ENCODE data around the gene CAPN5. TPM values are rescaled to one million over a fixed set of nuclear protein-coding genes. Genes with fewer than 3 reads are reported as not detected.

Gene CAPN5
- polyA plus RNA-seq, 1 experiment: 18.4 TPM

DNA sequence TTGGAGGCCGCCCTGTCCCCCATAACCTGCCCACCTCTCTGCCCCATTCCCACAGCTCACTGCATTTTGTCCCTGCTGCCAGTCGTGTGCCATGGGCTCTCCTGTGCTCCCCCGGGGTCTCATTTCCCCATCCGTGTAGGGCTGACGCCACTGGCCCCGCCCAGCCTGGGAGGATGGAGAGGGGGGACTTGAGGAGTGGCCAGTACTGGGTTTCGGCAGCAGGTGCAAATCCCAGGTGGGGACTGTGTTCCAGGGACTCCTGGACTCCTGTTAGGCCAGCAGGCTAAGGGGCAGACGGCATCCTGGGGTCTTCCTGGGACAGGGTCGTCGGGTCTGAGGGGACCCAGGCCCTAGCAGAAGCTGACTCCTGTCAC, 60.1 kb downstream of the CAPN5 start:
- CTCF ChIA-PET: interaction anchor here (0.6 to 9.7 kb wide), 61 partner anchors 10 to 1437 kb away, joined by 3 to 167 read pairs (median 5); partner anchors contain the start of genes B3GNT6 and CAPN5
- POLR2A ChIA-PET: no interaction called here
- peak overlapping the region; percentile 37 for H3K4me3 ChIP-seq (ENCODE audit: low read depth, low read length)
- peaks cover 8% of the 10 kb centered on the region for H3K36me3 ChIP-seq (ENCODE audit: control insufficient read depth, insufficient read depth, low read length)
- no peaks in the 10 kb centered on the region for H3K27me3 ChIP-seq (ENCODE audit: control insufficient read depth, insufficient read depth, low read length)
- DNase-seq (ENCODE audit: low read depth): no peak
- TF ChIP-seq, protein P1, sequence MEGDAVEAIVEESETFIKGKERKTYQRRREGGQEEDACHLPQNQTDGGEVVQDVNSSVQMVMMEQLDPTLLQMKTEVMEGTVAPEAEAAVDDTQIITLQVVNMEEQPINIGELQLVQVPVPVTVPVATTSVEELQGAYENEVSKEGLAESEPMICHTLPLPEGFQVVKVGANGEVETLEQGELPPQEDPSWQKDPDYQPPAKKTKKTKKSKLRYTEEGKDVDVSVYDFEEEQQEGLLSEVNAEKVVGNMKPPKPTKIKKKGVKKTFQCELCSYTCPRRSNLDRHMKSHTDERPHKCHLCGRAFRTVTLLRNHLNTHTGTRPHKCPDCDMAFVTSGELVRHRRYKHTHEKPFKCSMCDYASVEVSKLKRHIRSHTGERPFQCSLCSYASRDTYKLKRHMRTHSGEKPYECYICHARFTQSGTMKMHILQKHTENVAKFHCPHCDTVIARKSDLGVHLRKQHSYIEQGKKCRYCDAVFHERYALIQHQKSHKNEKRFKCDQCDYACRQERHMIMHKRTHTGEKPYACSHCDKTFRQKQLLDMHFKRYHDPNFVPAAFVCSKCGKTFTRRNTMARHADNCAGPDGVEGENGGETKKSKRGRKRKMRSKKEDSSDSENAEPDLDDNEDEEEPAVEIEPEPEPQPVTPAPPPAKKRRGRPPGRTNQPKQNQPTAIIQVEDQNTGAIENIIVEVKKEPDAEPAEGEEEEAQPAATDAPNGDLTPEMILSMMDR (IDR thresholded peaks at IDR 0.05; ENCODE audit: insufficient read depth, low read depth, low read length): no peak

DNA sequence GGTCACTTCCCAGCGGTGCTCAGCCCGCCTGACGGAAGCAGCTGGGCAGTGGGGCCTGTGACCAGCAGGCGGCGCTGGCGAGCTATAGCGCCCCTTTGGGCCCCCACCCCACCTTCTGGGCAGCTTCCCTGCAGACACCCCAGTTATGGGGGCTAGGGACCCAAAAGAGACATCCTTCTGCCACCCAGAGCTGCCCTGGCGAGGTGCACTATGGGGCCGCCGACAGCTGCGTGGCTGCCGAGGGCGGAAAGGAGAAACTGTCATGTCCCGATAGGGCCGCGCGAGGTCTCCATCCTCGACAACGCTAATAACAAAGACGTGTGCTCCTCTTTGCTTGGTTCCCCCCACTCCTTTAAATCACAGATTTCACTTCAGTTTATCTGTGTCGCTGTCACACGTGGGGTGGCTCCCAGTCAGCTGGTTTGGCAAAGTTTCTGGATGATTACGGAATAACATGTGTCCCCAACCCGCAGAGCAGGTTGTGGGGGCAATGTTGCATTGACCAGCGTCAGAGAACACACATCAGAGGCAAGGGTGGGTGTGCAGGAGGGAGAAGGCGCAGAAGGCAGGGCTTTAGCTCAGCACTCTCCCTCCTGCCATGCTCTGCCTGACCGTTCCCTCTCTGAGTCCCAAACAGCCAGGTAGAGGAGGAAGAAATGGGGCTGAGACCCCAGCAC, 60.6 kb downstream of the CAPN5 start:
- ChIA-PET POLR2A (no interaction called here), CTCF (interaction anchor here (0.6 to 9.7 kb wide), 67 partner anchors 9 to 1436 kb away, joined by 3 to 167 read pairs (median 5); partner anchors contain the start of genes B3GNT6 and CAPN5)
- Histone ChIP-seq H3K4me3 (ENCODE audit: low read depth, low read length) (peak overlapping the region; percentile 37), H3K27me3 (ENCODE audit: control insufficient read depth, insufficient read depth, low read length) (no peaks in the 10 kb centered on the region), H3K36me3 (ENCODE audit: control insufficient read depth, insufficient read depth, low read length) (peaks cover 8% of the 10 kb centered on the region)
- DNase-seq (ENCODE audit: low read depth): no peak
- TF ChIP-seq, protein P1 (IDR thresholded peaks at IDR 0.05; ENCODE audit: insufficient read depth, low read depth, low read length): peak; percentile 100

DNA sequence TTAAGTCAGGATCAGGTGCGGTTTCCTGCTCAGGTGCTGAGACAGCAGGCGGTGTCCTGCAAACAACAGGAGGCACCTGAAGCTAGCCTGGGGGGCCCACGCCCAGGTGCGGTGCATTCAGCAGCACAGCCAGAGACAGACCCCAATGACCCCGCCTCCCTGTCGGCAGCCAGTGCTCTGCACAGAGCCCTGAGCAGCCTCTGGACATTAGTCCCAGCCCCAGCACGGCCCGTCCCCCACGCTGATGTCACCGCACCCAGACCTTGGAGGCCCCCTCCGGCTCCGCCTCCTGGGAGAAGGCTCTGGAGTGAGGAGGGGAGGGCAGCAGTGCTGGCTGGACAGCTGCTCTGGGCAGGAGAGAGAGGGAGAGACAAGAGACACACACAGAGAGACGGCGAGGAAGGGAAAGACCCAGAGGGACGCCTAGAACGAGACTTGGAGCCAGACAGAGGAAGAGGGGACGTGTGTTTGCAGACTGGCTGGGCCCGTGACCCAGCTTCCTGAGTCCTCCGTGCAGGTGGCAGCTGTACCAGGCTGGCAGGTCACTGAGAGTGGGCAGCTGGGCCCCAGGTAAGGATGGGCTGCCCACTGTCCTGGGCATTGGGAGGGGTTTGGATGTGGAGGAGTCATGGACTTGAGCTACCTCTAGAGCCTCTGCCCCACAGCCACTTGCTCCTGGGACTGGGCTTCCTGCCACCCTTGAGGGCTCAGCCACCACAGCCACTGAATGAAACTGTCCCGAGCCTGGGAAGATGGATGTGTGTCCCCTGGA, 61.3 kb downstream of the CAPN5 start, which contains the start of gene MYO7A:
Gene MYO7A (plus strand): TSS at position 327 of the 772 bp plus-strand sequence. CDS start 2,389 bp downstream, outside the sequence.
- Histone ChIP-seq H3K4me3 (ENCODE audit: low read depth, low read length) (peak within 1 kb of the TSS; percentile 37), H3K36me3 (ENCODE audit: control insufficient read depth, insufficient read depth, low read length) (peaks cover 2% of the 10 kb centered on the region), H3K27me3 (ENCODE audit: control insufficient read depth, insufficient read depth, low read length) (no peaks in the 10 kb centered on the region)
- CTCF ChIA-PET: interaction anchor here (0.6 to 9.7 kb wide), 53 partner anchors 9 to 502 kb away, joined by 3 to 167 read pairs (median 6); partner anchors contain the start of gene B3GNT6
- DNase-seq (ENCODE audit: low read depth): no peak
- POLR2A ChIA-PET: no interaction called here
- TF ChIP-seq, protein P1 (IDR thresholded peaks at IDR 0.05; ENCODE audit: insufficient read depth, low read depth, low read length): no peak

DNA sequence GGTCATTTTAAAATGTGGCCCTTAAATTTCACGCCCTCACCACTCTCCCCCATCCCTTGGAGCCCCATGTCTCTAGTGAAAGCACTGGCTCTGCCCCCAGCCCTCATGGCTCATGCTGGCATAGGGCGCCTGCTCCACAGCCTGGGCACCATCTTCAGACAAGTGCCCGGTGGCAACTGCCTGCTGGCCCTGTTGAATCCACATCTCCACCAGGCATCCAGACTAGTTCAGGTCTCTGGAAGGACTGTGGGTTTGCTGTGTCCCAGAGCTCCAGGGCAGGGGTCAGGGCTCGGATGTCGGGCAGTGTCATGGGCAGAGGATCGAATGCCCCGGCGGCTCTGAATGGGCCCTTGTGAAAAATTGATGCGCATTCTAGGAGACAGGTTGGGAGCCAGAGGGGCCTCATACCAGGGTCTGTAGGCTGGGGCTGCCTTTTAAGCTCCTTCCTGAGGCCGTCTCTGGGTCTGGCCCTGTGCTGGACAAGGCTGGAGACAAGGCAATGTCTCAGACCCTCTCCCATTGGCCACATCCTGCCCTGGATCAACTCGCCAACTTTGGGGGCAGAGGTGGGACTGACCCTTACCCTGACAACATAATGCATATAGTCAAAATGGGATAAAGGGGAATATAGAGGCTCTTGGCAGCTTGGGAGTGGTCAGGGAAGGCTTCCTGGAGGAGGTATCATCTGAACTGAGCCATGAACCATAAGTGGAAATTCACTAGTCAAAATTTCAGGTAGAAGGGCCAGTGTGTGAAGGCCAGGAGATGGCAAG, 62.5 kb downstream of the CAPN5 start:
- H3K4me3 ChIP-seq (ENCODE audit: low read depth, low read length): no peak overlapping the region
- TF ChIP-seq, protein P1 (IDR thresholded peaks at IDR 0.05; ENCODE audit: insufficient read depth, low read depth, low read length): no peak
- no peak for DNase-seq (ENCODE audit: low read depth)
- no peaks in the 10 kb centered on the region for H3K27me3 ChIP-seq (ENCODE audit: control insufficient read depth, insufficient read depth, low read length)
- ChIA-PET CTCF (interaction anchor here (0.6 to 9.7 kb wide), 5 partner anchors 11 to 420 kb away, joined by 3 to 167 read pairs (median 9); no protein-coding TSS in a partner anchor), POLR2A (no interaction called here)
- H3K36me3 ChIP-seq (ENCODE audit: control insufficient read depth, insufficient read depth, low read length): no peaks in the 10 kb centered on the region
